GM23338 (cell line): ENCODE measurements around the gene TJP1. TPM values are rescaled to one million over a fixed set of nuclear protein-coding genes. Genes with fewer than 3 reads are reported as not detected.

ENCODE experiments used
- ATAC-seq: fragments of 200-7000 bp; cut with Tn5 transposase; 3 replicates; pipeline ENCODE4 v1.9.1; 2020
- DNase-seq: peaks from one replicate; pipeline ENCODE4 v3.0.0-alpha.2; 2015; ENCODE audit warnings: low spot score
- H2AFZ ChIP-seq: fragments of 200-600 bp; sonication (generic); 2 replicates; pipeline ENCODE4 v1.8.0; 2016; ENCODE audit warnings: antibody characterized with exemption, mild to moderate bottlenecking, moderate library complexity
- H3F3A ChIP-seq: fragments of 200-600 bp; sonication (generic); replicated peaks from 2 replicates; pipeline ENCODE4 v1.8.0; 2017; ENCODE audit warnings: antibody characterized with exemption, mixed run types, low read depth
- H3K27ac ChIP-seq: fragments of 200-600 bp; sonication (generic); 2 replicates; pipeline ENCODE4 v1.6.1; 2016; ENCODE audit warnings: low read depth
- H3K27me3 ChIP-seq: fragments of 200-600 bp; sonication (generic); 2 replicates; pipeline ENCODE4 v1.8.0; 2016; ENCODE audit warnings: mild to moderate bottlenecking, mixed run types, moderate library complexity; ENCODE audit not compliant: insufficient read depth
- H3K36me3 ChIP-seq: fragments of 200-600 bp; sonication (generic); 2 replicates; pipeline ENCODE4 v1.8.0; 2016; ENCODE audit warnings: mild to moderate bottlenecking; ENCODE audit not compliant: insufficient read depth
- H3K4me1 ChIP-seq: fragments of 200-600 bp; sonication (generic); 2 replicates; pipeline ENCODE4 v1.8.0; 2016; ENCODE audit warnings: mild to moderate bottlenecking, moderate library complexity; ENCODE audit not compliant: insufficient read depth
- H3K4me2 ChIP-seq: fragments of 200-600 bp; sonication (generic); 2 replicates; pipeline ENCODE4 v1.7.1; 2017; ENCODE audit warnings: mixed run types
- H3K4me3 ChIP-seq: fragments of 200-600 bp; sonication (generic); 2 replicates; pipeline ENCODE4 v1.6.1; 2016; ENCODE audit warnings: mixed run types
- H3K79me2 ChIP-seq: fragments of 200-600 bp; sonication (generic); replicated peaks from 2 replicates; pipeline ENCODE4 v1.8.0; 2017; ENCODE audit warnings: mild to moderate bottlenecking; ENCODE audit not compliant: insufficient read depth
- H3K9me2 ChIP-seq: fragments of 200-600 bp; sonication (generic); 2 replicates; pipeline ENCODE4 v1.8.0; 2017; ENCODE audit not compliant: insufficient read depth
- H4K20me1 ChIP-seq: fragments of 200-600 bp; sonication (generic); replicated peaks from 2 replicates; pipeline ENCODE4 v1.8.0; 2017; ENCODE audit warnings: mild to moderate bottlenecking; ENCODE audit not compliant: insufficient read depth
- H3K27ac Mint-ChIP-seq: 2 replicates; pipeline ENCODE4 v1.8.0; 2020; ENCODE audit warnings: inconsistent platforms, mild to moderate bottlenecking, moderate library complexity, mixed read lengths
- H3K27me3 Mint-ChIP-seq: 3 replicates; pipeline ENCODE4 v1.8.0; 2022; ENCODE audit warnings: low read depth, mild to moderate bottlenecking, moderate library complexity, mixed read lengths, inconsistent platforms; ENCODE audit not compliant: insufficient read depth, poor library complexity
- H3K36me3 Mint-ChIP-seq: 3 replicates; pipeline ENCODE4 v1.8.0; 2021; ENCODE audit warnings: low read depth, mild to moderate bottlenecking, inconsistent platforms, moderate library complexity, mixed read lengths
- H3K4me1 Mint-ChIP-seq: 3 replicates; pipeline ENCODE4 v1.8.0; 2020; ENCODE audit warnings: mild to moderate bottlenecking, inconsistent platforms, mixed read lengths
- H3K4me3 Mint-ChIP-seq: 3 replicates; pipeline ENCODE4 v1.8.0; 2021; ENCODE audit warnings: moderate library complexity, mild to moderate bottlenecking, inconsistent platforms, mixed read lengths
- H3K9me3 Mint-ChIP-seq: 3 replicates; pipeline ENCODE4 v1.8.0; 2020; ENCODE audit warnings: moderate library complexity, mild to moderate bottlenecking, inconsistent platforms, mixed read lengths
- CREB1 ChIP-seq: fragments of 250-450 bp; sonication (Bioruptor Pico); IDR thresholded peaks from 2 replicates; pipeline ENCODE4 v1.5.0; 2020; ENCODE audit warnings: low read depth, mild to moderate bottlenecking, moderate library complexity
- CTCF ChIP-seq, 2 experiments: fragments of 200-600 bp in 1 of 2; sonication (generic) in 1 of 2; conservative IDR thresholded peaks; 2 replicates each; pipeline versions ENCODE4 v1.5.1 to v1.6.1; 2016 to 2017; ENCODE audit warnings: antibody characterized with exemption in 2 of 2, low read depth in 2 of 2, mild to moderate bottlenecking in 2 of 2, moderate library complexity in 1 of 2
- ETS1 ChIP-seq: IDR thresholded peaks from 2 replicates; pipeline ENCODE4 v1.6.1; 2016; ENCODE audit warnings: antibody characterized with exemption
- EZH2 ChIP-seq: fragments of 200-600 bp; sonication (generic); IDR thresholded peaks from one replicate; pipeline ENCODE4 v1.8.0; 2017; ENCODE audit warnings: antibody characterized with exemption, mild to moderate bottlenecking, low read depth; ENCODE audit not compliant: unreplicated experiment
- EZH2phosphoT487 ChIP-seq: fragments of 200-600 bp; sonication (generic); IDR thresholded peaks from one replicate; pipeline ENCODE4 v1.8.1; 2018; ENCODE audit warnings: antibody characterized with exemption; ENCODE audit not compliant: unreplicated experiment
- JUNB ChIP-seq: IDR thresholded peaks from one replicate; pipeline ENCODE4 v1.6.1; 2016; ENCODE audit warnings: antibody characterized with exemption; ENCODE audit not compliant: unreplicated experiment
- NANOG ChIP-seq: IDR thresholded peaks from 2 replicates; pipeline ENCODE4 v1.6.1; 2016; ENCODE audit warnings: antibody characterized with exemption, borderline replicate concordance
- POLR2AphosphoS5 ChIP-seq: IDR thresholded peaks from 2 replicates; pipeline ENCODE4 v1.6.1; 2016; ENCODE audit warnings: antibody characterized with exemption, low read depth
- ZNF114 ChIP-seq: fragments of 250-450 bp; sonication (Bioruptor Pico); IDR thresholded peaks from 2 replicates; pipeline ENCODE4 v1.5.0; 2020; ENCODE audit warnings: mild to moderate bottlenecking, moderate library complexity
- polyA plus RNA-seq: library from polyadenylated mRNA; unstranded; fragments of >200 nt; fragmentation: Nextera tagmentation; extraction: Ambion mirVana; gene quantifications from 2 replicates; pipeline ENCODE4 v1.2.1, GENCODE V29; 2016
- total RNA-seq: library from RNA; depleted of rRNA; stranded (reverse); fragments of >200 nt; shearing (Covaris generic); gene quantifications from 2 replicates; pipeline ENCODE4 v1.2.3, GENCODE V29; 2014
- TF ChIP-seq, protein P1 (sequence below): IDR thresholded peaks from one replicate; pipeline ENCODE4 v1.6.1; 2018; ENCODE audit warnings: antibody characterized with exemption; ENCODE audit not compliant: unreplicated experiment
- TF ChIP-seq, protein P2 (sequence below): fragments of 250-450 bp; sonication (Bioruptor Pico); IDR thresholded peaks from 2 replicates; pipeline ENCODE4 v1.5.0; 2020; ENCODE audit warnings: mild to moderate bottlenecking, moderate library complexity

The TJP1 gene
- total and polyA plus RNA-seq, 2 experiments from 2014 or later: 76.2 to 116 TPM

- H3F3A ChIP-seq: no peaks in the 10 kb centered on the region
- no peak overlapping the region for H2AFZ ChIP-seq
- no peaks in the 10 kb centered on the region for H3K9me3 Mint-ChIP-seq
- H3K36me3 ChIP-seq: no peaks in the 10 kb centered on the region
- H3K4me1 Mint-ChIP-seq: peaks cover 8% of the 10 kb centered on the region
- H4K20me1 ChIP-seq: no peaks in the 10 kb centered on the region
- peaks cover 11% of the 10 kb centered on the region for H3K79me2 ChIP-seq
- H3K9me2 ChIP-seq: no peaks in the 10 kb centered on the region
- TF ChIP-seq ETS1 (no peak), ZNF114 (CRISPR knock-in tag) (no peak), CTCF (conservative IDR thresholded peaks at IDR 0.05; ENCODE audit: low read depth in 2 of 2) (no peak), EZH2phosphoT487 (no peak), POLR2AphosphoS5 (no peak), JUNB (no peak), EZH2 (no peak), NANOG (no peak), CREB1 (CRISPR knock-in tag) (no peak)
- TF ChIP-seq, protein P1, sequence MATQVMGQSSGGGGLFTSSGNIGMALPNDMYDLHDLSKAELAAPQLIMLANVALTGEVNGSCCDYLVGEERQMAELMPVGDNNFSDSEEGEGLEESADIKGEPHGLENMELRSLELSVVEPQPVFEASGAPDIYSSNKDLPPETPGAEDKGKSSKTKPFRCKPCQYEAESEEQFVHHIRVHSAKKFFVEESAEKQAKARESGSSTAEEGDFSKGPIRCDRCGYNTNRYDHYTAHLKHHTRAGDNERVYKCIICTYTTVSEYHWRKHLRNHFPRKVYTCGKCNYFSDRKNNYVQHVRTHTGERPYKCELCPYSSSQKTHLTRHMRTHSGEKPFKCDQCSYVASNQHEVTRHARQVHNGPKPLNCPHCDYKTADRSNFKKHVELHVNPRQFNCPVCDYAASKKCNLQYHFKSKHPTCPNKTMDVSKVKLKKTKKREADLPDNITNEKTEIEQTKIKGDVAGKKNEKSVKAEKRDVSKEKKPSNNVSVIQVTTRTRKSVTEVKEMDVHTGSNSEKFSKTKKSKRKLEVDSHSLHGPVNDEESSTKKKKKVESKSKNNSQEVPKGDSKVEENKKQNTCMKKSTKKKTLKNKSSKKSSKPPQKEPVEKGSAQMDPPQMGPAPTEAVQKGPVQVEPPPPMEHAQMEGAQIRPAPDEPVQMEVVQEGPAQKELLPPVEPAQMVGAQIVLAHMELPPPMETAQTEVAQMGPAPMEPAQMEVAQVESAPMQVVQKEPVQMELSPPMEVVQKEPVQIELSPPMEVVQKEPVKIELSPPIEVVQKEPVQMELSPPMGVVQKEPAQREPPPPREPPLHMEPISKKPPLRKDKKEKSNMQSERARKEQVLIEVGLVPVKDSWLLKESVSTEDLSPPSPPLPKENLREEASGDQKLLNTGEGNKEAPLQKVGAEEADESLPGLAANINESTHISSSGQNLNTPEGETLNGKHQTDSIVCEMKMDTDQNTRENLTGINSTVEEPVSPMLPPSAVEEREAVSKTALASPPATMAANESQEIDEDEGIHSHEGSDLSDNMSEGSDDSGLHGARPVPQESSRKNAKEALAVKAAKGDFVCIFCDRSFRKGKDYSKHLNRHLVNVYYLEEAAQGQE: no peak
- TF ChIP-seq, protein P2, sequence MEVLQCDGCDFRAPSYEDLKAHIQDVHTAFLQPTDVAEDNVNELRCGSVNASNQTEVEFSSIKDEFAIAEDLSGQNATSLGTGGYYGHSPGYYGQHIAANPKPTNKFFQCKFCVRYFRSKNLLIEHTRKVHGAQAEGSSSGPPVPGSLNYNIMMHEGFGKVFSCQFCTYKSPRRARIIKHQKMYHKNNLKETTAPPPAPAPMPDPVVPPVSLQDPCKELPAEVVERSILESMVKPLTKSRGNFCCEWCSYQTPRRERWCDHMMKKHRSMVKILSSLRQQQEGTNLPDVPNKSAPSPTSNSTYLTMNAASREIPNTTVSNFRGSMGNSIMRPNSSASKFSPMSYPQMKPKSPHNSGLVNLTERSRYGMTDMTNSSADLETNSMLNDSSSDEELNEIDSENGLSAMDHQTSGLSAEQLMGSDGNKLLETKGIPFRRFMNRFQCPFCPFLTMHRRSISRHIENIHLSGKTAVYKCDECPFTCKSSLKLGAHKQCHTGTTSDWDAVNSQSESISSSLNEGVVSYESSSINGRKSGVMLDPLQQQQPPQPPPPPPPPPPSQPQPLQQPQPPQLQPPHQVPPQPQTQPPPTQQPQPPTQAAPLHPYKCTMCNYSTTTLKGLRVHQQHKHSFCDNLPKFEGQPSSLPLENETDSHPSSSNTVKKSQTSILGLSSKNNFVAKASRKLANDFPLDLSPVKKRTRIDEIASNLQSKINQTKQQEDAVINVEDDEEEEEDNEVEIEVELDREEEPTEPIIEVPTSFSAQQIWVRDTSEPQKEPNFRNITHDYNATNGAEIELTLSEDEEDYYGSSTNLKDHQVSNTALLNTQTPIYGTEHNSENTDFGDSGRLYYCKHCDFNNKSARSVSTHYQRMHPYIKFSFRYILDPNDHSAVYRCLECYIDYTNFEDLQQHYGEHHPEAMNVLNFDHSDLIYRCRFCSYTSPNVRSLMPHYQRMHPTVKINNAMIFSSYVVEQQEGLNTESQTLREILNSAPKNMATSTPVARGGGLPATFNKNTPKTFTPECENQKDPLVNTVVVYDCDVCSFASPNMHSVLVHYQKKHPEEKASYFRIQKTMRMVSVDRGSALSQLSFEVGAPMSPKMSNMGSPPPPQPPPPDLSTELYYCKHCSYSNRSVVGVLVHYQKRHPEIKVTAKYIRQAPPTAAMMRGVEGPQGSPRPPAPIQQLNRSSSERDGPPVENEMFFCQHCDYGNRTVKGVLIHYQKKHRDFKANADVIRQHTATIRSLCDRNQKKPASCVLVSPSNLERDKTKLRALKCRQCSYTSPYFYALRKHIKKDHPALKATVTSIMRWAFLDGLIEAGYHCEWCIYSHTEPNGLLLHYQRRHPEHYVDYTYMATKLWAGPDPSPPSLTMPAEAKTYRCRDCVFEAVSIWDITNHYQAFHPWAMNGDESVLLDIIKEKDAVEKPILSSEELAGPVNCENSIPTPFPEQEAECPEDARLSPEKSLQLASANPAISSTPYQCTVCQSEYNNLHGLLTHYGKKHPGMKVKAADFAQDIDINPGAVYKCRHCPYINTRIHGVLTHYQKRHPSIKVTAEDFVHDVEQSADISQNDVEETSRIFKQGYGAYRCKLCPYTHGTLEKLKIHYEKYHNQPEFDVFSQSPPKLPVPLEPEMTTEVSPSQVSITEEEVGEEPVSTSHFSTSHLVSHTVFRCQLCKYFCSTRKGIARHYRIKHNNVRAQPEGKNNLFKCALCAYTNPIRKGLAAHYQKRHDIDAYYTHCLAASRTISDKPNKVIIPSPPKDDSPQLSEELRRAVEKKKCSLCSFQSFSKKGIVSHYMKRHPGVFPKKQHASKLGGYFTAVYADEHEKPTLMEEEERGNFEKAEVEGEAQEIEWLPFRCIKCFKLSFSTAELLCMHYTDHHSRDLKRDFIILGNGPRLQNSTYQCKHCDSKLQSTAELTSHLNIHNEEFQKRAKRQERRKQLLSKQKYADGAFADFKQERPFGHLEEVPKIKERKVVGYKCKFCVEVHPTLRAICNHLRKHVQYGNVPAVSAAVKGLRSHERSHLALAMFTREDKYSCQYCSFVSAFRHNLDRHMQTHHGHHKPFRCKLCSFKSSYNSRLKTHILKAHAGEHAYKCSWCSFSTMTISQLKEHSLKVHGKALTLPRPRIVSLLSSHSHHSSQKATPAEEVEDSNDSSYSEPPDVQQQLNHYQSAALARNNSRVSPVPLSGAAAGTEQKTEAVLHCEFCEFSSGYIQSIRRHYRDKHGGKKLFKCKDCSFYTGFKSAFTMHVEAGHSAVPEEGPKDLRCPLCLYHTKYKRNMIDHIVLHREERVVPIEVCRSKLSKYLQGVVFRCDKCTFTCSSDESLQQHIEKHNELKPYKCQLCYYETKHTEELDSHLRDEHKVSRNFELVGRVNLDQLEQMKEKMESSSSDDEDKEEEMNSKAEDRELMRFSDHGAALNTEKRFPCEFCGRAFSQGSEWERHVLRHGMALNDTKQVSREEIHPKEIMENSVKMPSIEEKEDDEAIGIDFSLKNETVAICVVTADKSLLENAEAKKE (CRISPR knock-in tag): no peak
- no peaks in the 10 kb centered on the region for H3K36me3 Mint-ChIP-seq
- peaks cover 6% of the 10 kb centered on the region; the same call in 1 of the 2 replicates for H3K4me1 ChIP-seq
- H3K4me3 Mint-ChIP-seq: no peak overlapping the region
- no peak for ATAC-seq
- DNase-seq: no peak
- H3K4me2 ChIP-seq: no peak overlapping the region
- H3K27ac Mint-ChIP-seq: no peak overlapping the region
- no peak overlapping the region for H3K27ac ChIP-seq
- H3K4me3 ChIP-seq: no peak overlapping the region
- H3K27me3 ChIP-seq: peaks cover 7% of the 10 kb centered on the region; the same call in 1 of the 2 replicates
- peaks cover 5% of the 10 kb centered on the region for H3K27me3 Mint-ChIP-seq
Measured at GRCh38 chr15:29825227-29825626, 3.0 kb upstream of the TJP1 start.
